SU-DHL-6 (cell line): ENCODE data around the gene GPR155.
A peak's percentile ranks its signal among the peaks of the same experiment; 100 is the strongest.

ENCODE experiments used
- H2AFZ ChIP-seq: fragments of 200-600 bp; sonication (generic); 2 replicates; pipeline ENCODE4 v1.6.1; 2014; ENCODE audit warnings: low read depth, mild to moderate bottlenecking, moderate library complexity, mixed read lengths, antibody characterized with exemption, low read length; ENCODE audit not compliant: severe bottlenecking
- H3F3A ChIP-seq: fragments of 200-600 bp; shearing (Covaris generic); 2 replicates; pipeline ENCODE4 v1.6.0; 2016; ENCODE audit warnings: antibody characterized with exemption, mild to moderate bottlenecking; ENCODE audit not compliant: insufficient read depth
- H3K27ac ChIP-seq: fragments of 200-600 bp; sonication (generic); 2 replicates; pipeline ENCODE4 v1.5.1; 2016; ENCODE audit warnings: low read depth, mild to moderate bottlenecking, low read length, moderate library complexity, mixed read lengths
- H3K27me3 ChIP-seq: fragments of 200-600 bp; sonication (generic), shearing (Covaris generic); 2 replicates; pipeline ENCODE4 v1.6.0; 2014; ENCODE audit warnings: mild to moderate bottlenecking, low read length
- H3K36me3 ChIP-seq: fragments of 200-600 bp; sonication (generic); 2 replicates; pipeline ENCODE4 v1.6.1; 2014; ENCODE audit warnings: mild to moderate bottlenecking, low read length, mixed read lengths
- H3K4me2 ChIP-seq: fragments of 300-600, 200-600 bp; shearing (Covaris generic), sonication (generic); 2 replicates; pipeline ENCODE4 v1.6.0; 2014; ENCODE audit warnings: low read length, low read depth, mild to moderate bottlenecking; ENCODE audit not compliant: poor library complexity, severe bottlenecking
- H3K4me3 ChIP-seq: fragments of 200-600 bp; sonication (generic); 2 replicates; pipeline ENCODE4 v1.5.1; 2014; ENCODE audit warnings: antibody characterized with exemption, low read length, mild to moderate bottlenecking, mixed read lengths; ENCODE audit not compliant: insufficient read depth, poor library complexity, severe bottlenecking
- H3K79me2 ChIP-seq: fragments of 200-600 bp; sonication (generic); 2 replicates; pipeline ENCODE4 v1.6.1; 2014; ENCODE audit warnings: mild to moderate bottlenecking, low read length, moderate library complexity; ENCODE audit not compliant: insufficient read depth
- H3K9ac ChIP-seq: fragments of 200-600 bp; sonication (generic); 2 replicates; pipeline ENCODE4 v1.7.0; 2014; ENCODE audit warnings: mild to moderate bottlenecking, low read length
- H3K9me2 ChIP-seq: fragments of 200-600 bp; sonication (generic); replicated peaks from 2 replicates; pipeline ENCODE4 v1.6.1; 2014; ENCODE audit warnings: low read length; ENCODE audit not compliant: insufficient read depth
- H3K9me3 ChIP-seq: fragments of 200-600 bp; sonication (generic); 2 replicates; pipeline ENCODE4 v1.6.1; 2014; ENCODE audit warnings: low read length, mixed read lengths; ENCODE audit not compliant: insufficient read depth
- H4K20me1 ChIP-seq: fragments of 200-600 bp; sonication (generic); 2 replicates; pipeline ENCODE4 v1.6.1; 2014; ENCODE audit warnings: low read depth, mild to moderate bottlenecking, antibody characterized with exemption, low read length, moderate library complexity, mixed read lengths
- EZH2phosphoT487 ChIP-seq: fragments of 200-600 bp; sonication (generic), shearing (Covaris generic); conservative IDR thresholded peaks from 2 replicates; pipeline ENCODE4 v1.6.1; 2018; ENCODE audit warnings: mild to moderate bottlenecking, antibody characterized with exemption, low read length, moderate library complexity, mixed read lengths
- TF ChIP-seq, protein P1 (sequence below): fragments of 200-600 bp; sonication (generic); IDR thresholded peaks from one replicate; pipeline ENCODE4 v1.5.1; 2017; ENCODE audit warnings: antibody characterized with exemption, mild to moderate bottlenecking, low read length, moderate library complexity; ENCODE audit not compliant: insufficient read depth, poor library complexity, severe bottlenecking

The GPR155 gene

GRCh38 chr2:174486563-174487107, at the start of gene GPR155:
TSS of gene GPR155 (minus strand) at chr2:174487029. CDS start at chr2:174481956, 5,073 bp downstream.
- Histone ChIP-seq H3K79me2 (no peaks in the 10 kb centered on the region), H3K9me3 (no peaks in the 10 kb centered on the region), H4K20me1 (no peaks in the 10 kb centered on the region), H3F3A (no peaks in the 10 kb centered on the region), H3K9me2 (no peaks in the 10 kb centered on the region), H3K27ac (no peak within 1 kb of the TSS), H3K27me3 (no peaks in the 10 kb centered on the region), H3K36me3 (no peaks in the 10 kb centered on the region), H3K9ac (peak within 1 kb of the TSS; percentile 62), H3K4me3 (peak within 1 kb of the TSS; percentile 70), H2AFZ (peak within 1 kb of the TSS; percentile 87), H3K4me2 (peak within 1 kb of the TSS; percentile 81)
- TF ChIP-seq EZH2phosphoT487 = no peak
- TF ChIP-seq, protein P1, sequence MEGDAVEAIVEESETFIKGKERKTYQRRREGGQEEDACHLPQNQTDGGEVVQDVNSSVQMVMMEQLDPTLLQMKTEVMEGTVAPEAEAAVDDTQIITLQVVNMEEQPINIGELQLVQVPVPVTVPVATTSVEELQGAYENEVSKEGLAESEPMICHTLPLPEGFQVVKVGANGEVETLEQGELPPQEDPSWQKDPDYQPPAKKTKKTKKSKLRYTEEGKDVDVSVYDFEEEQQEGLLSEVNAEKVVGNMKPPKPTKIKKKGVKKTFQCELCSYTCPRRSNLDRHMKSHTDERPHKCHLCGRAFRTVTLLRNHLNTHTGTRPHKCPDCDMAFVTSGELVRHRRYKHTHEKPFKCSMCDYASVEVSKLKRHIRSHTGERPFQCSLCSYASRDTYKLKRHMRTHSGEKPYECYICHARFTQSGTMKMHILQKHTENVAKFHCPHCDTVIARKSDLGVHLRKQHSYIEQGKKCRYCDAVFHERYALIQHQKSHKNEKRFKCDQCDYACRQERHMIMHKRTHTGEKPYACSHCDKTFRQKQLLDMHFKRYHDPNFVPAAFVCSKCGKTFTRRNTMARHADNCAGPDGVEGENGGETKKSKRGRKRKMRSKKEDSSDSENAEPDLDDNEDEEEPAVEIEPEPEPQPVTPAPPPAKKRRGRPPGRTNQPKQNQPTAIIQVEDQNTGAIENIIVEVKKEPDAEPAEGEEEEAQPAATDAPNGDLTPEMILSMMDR = no peak

DNA sequence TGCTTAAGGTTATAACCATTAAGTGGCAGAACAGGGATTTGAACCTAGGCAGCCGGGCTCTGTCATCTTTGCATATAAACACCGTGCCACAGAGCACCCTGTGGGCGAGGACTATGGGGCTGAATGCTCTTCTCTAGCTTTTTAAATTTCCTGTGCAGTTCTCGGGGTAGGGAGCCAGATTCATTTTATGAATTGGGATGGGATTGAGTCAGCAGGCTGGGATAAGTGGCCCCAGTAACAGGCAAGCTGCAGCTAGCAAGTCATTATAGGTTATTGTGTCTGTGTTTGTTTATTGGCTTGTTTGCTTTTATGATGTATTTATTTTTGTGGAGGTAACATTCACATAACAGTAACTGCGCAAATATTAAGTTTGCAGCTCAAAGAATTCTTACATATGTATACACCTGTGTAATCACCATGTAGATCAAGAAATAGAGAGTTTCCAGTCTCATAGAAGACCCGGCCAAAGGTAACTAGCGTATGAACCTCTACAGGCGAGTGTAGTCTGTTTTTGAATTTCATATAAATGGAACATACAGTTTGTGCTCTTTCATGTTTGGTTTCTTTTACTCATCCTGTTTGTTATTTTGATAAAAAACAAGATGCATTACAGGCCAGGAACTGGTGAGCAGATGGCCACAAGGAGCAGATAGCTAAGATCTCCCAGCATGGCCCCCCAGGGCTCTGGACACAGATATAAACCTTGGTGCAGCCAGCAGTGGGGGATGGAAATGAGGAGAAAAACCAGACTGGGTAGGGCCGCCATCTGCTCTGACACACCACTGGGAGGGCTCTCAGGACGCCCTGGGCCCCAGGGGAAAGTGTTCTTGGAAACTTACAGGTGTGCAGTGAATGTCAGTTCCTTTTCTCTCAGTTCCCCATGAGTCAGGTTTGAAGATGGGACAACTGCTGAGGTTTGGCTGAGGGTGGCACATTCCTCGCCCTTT, 49.2 kb upstream of the GPR155 start:
- Histone ChIP-seq H3K27ac (no peak overlapping the region), H4K20me1 (no peaks in the 10 kb centered on the region), H3K4me2 (no peak overlapping the region), H3K9me3 (no peaks in the 10 kb centered on the region), H3K9me2 (no peaks in the 10 kb centered on the region), H3K79me2 (no peaks in the 10 kb centered on the region), H3K27me3 (no peaks in the 10 kb centered on the region), H3F3A (no peaks in the 10 kb centered on the region), H2AFZ (no peak overlapping the region), H3K36me3 (no peaks in the 10 kb centered on the region), H3K9ac (no peak overlapping the region), H3K4me3 (no peak overlapping the region)
- no peak for TF ChIP-seq EZH2phosphoT487
- TF ChIP-seq, protein P1 = no peak

DNA sequence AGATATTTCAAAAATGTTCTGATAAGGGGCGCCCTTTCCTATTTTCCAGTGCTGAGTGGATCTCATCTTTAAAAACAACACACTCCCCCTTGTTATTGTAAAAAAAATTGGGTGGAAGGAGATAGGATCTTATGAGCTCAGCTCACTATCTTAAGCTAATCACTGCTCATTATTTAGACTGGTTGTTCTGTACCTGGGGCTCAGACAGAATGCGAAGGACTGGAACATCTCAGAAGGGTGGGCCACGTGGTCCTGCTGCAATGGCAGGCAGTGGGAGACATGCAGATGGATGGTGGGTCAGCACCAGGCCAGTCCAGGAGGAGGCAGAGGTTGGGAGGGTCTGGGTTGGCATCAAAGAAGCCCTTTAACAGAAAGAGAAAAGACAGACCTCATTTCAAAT, 48.3 kb upstream of the GPR155 start:
- H3F3A ChIP-seq = no peaks in the 10 kb centered on the region
- no peaks in the 10 kb centered on the region for H3K79me2 ChIP-seq
- H3K9me2 ChIP-seq = no peaks in the 10 kb centered on the region
- no peak overlapping the region for H3K9ac ChIP-seq
- no peaks in the 10 kb centered on the region for H3K36me3 ChIP-seq
- H3K9me3 ChIP-seq = no peaks in the 10 kb centered on the region
- H3K27ac ChIP-seq = no peak overlapping the region
- no peaks in the 10 kb centered on the region for H3K27me3 ChIP-seq
- no peak overlapping the region for H2AFZ ChIP-seq
- TF ChIP-seq EZH2phosphoT487 = no peak
- TF ChIP-seq, protein P1 = no peak
- H3K4me3 ChIP-seq = no peak overlapping the region
- no peaks in the 10 kb centered on the region for H4K20me1 ChIP-seq
- H3K4me2 ChIP-seq = no peak overlapping the region
